BE2C (cell line): Measurements from ENCODE around the gene TAPBP. TPM values are rescaled to one million over a fixed set of nuclear protein-coding genes. Genes with fewer than 3 reads are reported as not detected.
"Not testable (repeated sequence)": the region's sequence is repeated elsewhere in the genome, so short reads cannot be mapped to it uniquely, and the experiment has no call there.

Experiments used
- DNase-seq: peaks from one replicate; pipeline ENCODE4 v3.0.0-alpha.2; 2020
- H3K27me3 ChIP-seq: fragments of 250-450 bp; sonication (Bioruptor Pico); 2 replicates; pipeline ENCODE4 v1.5.1; 2020; ENCODE audit warnings: mild to moderate bottlenecking
- H3K36me3 ChIP-seq: fragments of 250-450 bp; sonication (Bioruptor Pico); 2 replicates; pipeline ENCODE4 v1.5.1; 2020; ENCODE audit warnings: mild to moderate bottlenecking
- H3K4me1 ChIP-seq: fragments of 250-450 bp; sonication (Bioruptor Pico); 2 replicates; pipeline ENCODE4 v1.5.1; 2020
- H3K4me3 ChIP-seq: 2 replicates; pipeline ENCODE4 v1.5.1; 2011; ENCODE audit warnings: low read depth, low read length
- H3K9me3 ChIP-seq: fragments of 250-450 bp; sonication (Bioruptor Pico); 2 replicates; pipeline ENCODE4 v1.5.1; 2020
- polyA plus RNA-seq: library from polyadenylated mRNA; unstranded; fragments of >200 nt; gene quantifications from one replicate; pipeline ENCODE4 v1.2.1, GENCODE V29; 2012; ENCODE audit warnings: low read depth, missing spikeins; ENCODE audit not compliant: insufficient read length, insufficient read depth
- TF ChIP-seq, protein P1 (sequence below): IDR thresholded peaks from 2 replicates; pipeline ENCODE4 v1.5.1; 2012; ENCODE audit warnings: mild to moderate bottlenecking, low read depth, low read length

Gene TAPBP
- polyA plus RNA-seq: 8.3 TPM

DNA sequence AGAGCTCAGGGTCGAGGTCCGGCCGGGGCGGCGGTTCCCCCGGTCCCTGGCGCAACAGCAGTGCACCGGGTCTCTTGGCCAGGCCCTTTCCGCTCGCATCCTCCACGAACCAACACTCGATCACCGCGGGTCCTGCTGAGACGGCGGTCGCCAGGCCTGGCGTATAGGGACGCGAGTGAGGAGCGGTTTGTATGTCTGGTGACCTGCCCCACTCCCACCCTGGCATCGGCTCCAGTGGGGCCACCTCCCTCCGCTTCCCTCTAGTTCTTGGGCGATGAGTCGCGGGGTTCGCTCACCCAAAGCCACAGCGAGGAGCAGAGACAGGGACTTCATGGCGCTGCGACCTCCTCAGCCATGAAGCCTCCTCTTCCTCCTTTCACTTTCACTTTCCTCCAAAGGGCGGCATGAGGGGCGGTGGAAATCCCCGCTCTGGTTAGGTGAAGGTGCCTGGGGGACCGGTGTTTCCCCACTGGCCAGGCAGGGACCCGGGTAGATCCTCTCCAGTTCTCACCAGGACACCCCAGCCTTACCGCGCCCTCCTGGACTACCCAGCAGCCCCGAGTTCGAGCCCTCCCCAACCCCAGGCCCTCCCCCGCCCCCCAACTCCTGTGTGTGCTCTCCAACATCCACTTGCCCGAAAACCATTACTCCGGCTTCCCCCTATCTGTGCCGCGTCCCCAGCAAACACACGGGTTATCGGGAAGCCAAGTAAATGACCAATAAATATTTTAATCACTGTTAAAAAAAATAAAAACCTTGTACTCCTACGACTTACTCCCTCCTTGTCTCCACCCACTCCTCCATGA is at the start of gene TAPBP:
Gene TAPBP (minus strand): TSS at position 370 of the 806 bp plus-strand sequence. CDS start 37 bp downstream, at position 333.
- Histone ChIP-seq H3K36me3 (peaks cover 4% of the 10 kb centered on the region), H3K4me1 (peaks cover 3% of the 10 kb centered on the region; the same call in 1 of the 2 replicates), H3K9me3 (no peaks in the 10 kb centered on the region), H3K27me3 (no peaks in the 10 kb centered on the region), H3K4me3 (peak within 1 kb of the TSS; percentile 91)
- peak; percentile 62 for DNase-seq
- TF ChIP-seq, protein P1, sequence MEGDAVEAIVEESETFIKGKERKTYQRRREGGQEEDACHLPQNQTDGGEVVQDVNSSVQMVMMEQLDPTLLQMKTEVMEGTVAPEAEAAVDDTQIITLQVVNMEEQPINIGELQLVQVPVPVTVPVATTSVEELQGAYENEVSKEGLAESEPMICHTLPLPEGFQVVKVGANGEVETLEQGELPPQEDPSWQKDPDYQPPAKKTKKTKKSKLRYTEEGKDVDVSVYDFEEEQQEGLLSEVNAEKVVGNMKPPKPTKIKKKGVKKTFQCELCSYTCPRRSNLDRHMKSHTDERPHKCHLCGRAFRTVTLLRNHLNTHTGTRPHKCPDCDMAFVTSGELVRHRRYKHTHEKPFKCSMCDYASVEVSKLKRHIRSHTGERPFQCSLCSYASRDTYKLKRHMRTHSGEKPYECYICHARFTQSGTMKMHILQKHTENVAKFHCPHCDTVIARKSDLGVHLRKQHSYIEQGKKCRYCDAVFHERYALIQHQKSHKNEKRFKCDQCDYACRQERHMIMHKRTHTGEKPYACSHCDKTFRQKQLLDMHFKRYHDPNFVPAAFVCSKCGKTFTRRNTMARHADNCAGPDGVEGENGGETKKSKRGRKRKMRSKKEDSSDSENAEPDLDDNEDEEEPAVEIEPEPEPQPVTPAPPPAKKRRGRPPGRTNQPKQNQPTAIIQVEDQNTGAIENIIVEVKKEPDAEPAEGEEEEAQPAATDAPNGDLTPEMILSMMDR: no peak

DNA sequence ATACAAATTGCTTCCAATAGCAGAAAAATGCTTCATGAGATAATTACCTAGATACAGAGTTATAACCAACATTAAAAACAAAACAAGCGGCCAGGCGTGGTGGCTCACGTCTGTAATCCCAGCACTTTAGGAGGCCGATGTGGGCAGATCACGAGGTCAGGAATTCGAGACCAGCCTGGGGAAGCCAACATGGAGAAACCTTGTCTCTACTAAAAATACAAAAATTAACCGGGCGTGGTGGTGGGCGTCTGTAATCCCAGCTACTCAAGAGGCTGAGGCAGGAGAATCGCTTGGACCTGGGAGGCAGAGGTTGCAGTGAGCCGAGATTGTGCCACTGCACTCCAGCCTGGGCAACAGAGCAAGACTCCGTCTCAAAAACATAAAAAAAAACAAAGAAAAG is 49.6 kb upstream of the TAPBP start:
- H3K4me1 ChIP-seq, H3K27me3 ChIP-seq, DNase-seq, H3K36me3 ChIP-seq, H3K9me3 ChIP-seq, H3K4me3 ChIP-seq: not testable (repeated sequence)

DNA sequence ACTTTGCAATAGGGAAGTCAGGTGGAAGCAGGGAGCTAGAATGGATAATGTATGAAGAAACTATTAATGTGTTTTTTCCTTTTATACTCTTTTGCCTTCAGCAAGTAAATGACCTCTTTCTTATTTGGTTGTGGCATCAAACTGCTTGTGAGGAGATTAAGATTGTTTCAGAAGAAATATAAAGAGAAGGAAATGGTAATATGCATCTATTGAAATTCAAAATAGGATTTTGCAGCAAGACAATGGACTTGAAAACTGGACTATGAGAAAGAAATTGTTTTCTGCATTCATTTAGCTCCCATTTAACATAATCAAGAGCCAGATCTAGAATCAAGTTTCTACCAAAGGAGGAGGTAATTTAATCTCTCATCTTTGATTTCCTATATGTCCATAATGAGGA is 45.5 kb upstream of the TAPBP start:
- TF ChIP-seq, protein P1: no peak

DNA sequence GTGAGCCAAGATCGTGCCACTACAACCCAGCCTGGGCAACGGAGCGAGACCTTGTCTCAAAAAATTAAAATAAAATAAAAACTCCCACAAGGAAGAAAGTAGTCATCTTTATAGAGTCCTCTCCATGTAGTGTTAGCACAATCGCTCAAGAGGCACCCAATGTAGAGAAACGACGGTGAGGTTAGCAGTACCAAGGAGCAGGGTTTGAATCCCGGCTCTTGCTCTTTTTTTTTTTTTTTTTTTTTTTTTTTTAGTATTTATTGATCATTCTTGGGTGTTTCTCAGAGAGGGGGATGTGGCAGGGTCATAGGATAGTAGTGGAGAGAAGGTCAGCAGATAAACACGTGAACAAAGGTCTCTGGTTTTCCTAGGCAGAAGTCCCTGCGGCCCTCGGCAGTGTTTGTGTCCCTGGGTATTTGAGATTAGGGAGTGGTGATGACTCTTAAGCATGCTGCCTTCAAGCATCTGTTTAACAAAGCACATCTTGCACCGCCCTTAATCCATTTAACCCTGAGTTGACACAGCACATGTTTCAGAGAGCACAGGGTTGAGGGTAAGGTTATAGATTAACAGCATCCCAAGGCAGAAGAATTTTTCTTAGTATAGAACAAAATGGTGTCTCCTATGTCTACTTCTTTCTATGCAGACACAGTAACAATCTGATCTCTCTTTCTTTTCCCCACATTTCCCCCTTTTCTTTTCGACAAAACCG is 43.4 kb upstream of the TAPBP start:
- not testable (repeated sequence) for H3K4me1 ChIP-seq, H3K4me3 ChIP-seq, DNase-seq, H3K36me3 ChIP-seq, H3K27me3 ChIP-seq, H3K9me3 ChIP-seq

More for the DNA sequence above, 45.5 kb upstream of the TAPBP start:
- H3K27me3 ChIP-seq: no peaks in the 10 kb centered on the region
- H3K4me3 ChIP-seq: no peak overlapping the region
- no peaks in the 10 kb centered on the region for H3K4me1 ChIP-seq
- H3K36me3 ChIP-seq: no peaks in the 10 kb centered on the region
- DNase-seq: no peak
- no peaks in the 10 kb centered on the region for H3K9me3 ChIP-seq

DNA sequence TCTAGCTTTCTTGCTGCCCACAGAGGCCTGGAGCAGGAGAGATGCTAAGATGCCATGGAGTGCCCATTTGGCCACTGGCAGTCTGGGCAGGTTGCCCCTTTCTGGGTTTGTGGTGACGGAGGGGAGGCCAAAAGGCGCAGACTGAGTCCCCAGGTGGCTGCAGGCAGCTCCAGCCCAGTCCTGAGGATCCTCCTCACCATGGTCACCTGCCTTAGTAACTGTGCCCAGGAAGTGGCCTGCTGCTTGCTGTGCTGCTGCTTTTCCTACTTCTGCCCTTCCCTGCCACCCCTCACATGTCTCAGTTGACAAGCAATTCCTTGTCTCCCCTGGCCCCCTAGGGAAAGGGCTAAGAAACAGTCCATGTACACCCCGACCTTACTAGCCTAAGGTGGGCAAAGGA is 42.4 kb upstream of the TAPBP start:
- Histone ChIP-seq H3K27me3 (no peaks in the 10 kb centered on the region), H3K9me3 (no peaks in the 10 kb centered on the region), H3K4me3 (no peak overlapping the region), H3K4me1 (no peaks in the 10 kb centered on the region), H3K36me3 (no peaks in the 10 kb centered on the region)
- TF ChIP-seq, protein P1: no peak
- no peak for DNase-seq

DNA sequence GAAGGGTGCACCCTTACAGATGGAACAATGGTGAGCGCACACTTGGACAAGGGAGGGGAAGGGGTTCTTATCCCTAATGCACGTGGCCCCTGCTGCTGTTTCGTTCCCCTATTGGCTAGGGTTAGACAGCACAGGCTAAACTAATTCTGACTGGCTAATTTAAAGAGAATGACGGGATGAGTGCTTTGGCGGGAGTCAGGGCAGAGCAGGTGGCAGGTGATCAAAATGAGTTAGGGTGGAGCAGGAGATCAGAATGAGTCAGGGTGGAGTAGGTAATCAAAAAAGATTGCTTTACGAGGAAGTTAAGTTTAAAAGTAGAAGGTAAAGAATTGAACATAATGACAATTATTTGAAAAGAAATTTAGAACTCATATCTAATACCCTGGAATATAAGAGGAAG is 42.0 kb upstream of the TAPBP start:
- H3K4me1 ChIP-seq, H3K36me3 ChIP-seq, DNase-seq, H3K9me3 ChIP-seq, H3K4me3 ChIP-seq, H3K27me3 ChIP-seq: not testable (repeated sequence)

DNA sequence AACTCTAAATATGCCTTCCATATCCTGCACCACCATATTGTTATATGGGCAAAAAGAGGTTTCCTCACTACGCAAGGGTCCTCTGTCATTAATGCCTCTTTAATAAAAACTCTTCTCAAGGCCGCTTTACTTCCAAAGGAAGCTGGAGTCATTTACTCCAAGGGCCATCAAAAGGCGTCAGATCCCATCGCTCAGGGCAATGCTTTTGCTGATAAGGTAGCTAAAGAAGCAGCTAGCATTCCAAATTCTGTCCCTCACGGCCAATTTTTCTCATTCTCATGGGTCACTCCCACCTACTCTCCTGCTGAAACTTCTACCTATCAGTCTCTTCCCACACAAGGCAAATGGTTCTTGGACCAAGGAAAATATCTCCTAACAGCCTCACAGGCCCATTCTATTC is 33.9 kb upstream of the TAPBP start:
- no peak for DNase-seq
- Histone ChIP-seq H3K9me3 (no peaks in the 10 kb centered on the region), H3K27me3 (no peaks in the 10 kb centered on the region), H3K36me3 (no peaks in the 10 kb centered on the region), H3K4me1 (no peaks in the 10 kb centered on the region), H3K4me3 (no peak overlapping the region)
- TF ChIP-seq, protein P1: no peak

DNA sequence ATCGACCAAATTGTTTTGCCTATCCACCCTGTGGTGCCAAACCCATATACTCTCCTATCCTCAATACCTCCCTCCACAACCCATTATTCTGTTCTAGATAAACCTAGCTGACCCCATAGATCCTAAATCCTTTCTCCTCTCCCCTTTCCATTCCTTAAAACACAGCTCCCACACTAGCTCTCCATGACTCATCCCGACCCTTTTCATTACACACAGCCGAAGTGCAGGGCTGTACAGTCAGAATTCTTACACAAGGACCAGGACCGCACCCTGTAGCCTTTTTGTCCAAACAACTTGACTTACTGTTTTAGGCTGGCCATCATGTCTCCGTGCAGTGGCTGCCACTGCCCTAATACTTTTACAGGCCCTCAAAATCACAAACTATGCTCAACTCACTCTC is 33.1 kb upstream of the TAPBP start:
- H3K27me3 ChIP-seq, H3K9me3 ChIP-seq, H3K36me3 ChIP-seq, H3K4me3 ChIP-seq, H3K4me1 ChIP-seq, DNase-seq: not testable (repeated sequence)
